GM20000 (cell line): ENCODE data around the gene SPATA17.

Source experiments
- DNase-seq: peaks from one replicate; pipeline ENCODE4 v3.0.0; 2012; ENCODE audit warnings: low spot score
- CTCF ChIP-seq: IDR thresholded peaks from 2 replicates; pipeline ENCODE4 v1.5.1; 2012; ENCODE audit warnings: mild to moderate bottlenecking, control low read depth; ENCODE audit errors: extremely low read depth, missing control alignments

The SPATA17 gene

GRCh38 chr1:217791091-217791490 is 159.9 kb downstream of the SPATA17 start:
- no peak for DNase-seq
- TF ChIP-seq CTCF: no peak

GRCh38 chr1:217805792-217806191 is 174.6 kb downstream of the SPATA17 start:
- TF ChIP-seq CTCF: no peak
- no peak for DNase-seq

- no peak for DNase-seq
- TF ChIP-seq CTCF: no peak
Measured at GRCh38 chr1:217812175-217812574, 181.0 kb downstream of the SPATA17 start.

GRCh38 chr1:217813031-217813430 is 181.9 kb downstream of the SPATA17 start:
- no peak for DNase-seq
- no peak for TF ChIP-seq CTCF

- no peak for DNase-seq
- TF ChIP-seq CTCF: no peak
Measured at GRCh38 chr1:217837691-217838090, 206.5 kb downstream of the SPATA17 start.

- no peak for DNase-seq
- no peak for TF ChIP-seq CTCF
Measured at GRCh38 chr1:217839161-217839560, 208.0 kb downstream of the SPATA17 start.

- no peak for TF ChIP-seq CTCF
- no peak for DNase-seq
Measured at GRCh38 chr1:217846733-217847132, 215.6 kb downstream of the SPATA17 start.
